Fibroblast of skin of left quadriceps (primary cell): Measurements from ENCODE around the gene CRMP1.

Source experiments
- DNase-seq, 2 experiments: peaks; one replicate each; pipeline ENCODE4 v3.0.0-alpha.2; 2013; ENCODE audit warnings: low read depth in 2 of 2

Gene CRMP1

GRCh38 chr4:5919571-5919970 lies 26.7 kb upstream of the CRMP1 start:
- no peak for DNase-seq

GRCh38 chr4:5919044-5919443 lies 26.2 kb upstream of the CRMP1 start:
- DNase-seq: no peak

- DNase-seq: no peak
Measured at GRCh38 chr4:5918331-5918985, 25.6 kb upstream of the CRMP1 start.

- DNase-seq: no peak
Measured at GRCh38 chr4:5917672-5918071, 24.8 kb upstream of the CRMP1 start.

GRCh38 chr4:5916229-5916628 lies 23.3 kb upstream of the CRMP1 start:
- DNase-seq: no peak

GRCh38 chr4:5913454-5913853 lies 20.6 kb upstream of the CRMP1 start:
- DNase-seq: no peak

GRCh38 chr4:5912614-5913019 lies 19.7 kb upstream of the CRMP1 start:
- no peak for DNase-seq

- DNase-seq: no peak
Measured at GRCh38 chr4:5908876-5909427, 16.1 kb upstream of the CRMP1 start.

- DNase-seq: no peak
Measured at GRCh38 chr4:5906191-5906590, 13.3 kb upstream of the CRMP1 start.

GRCh38 chr4:5905714-5906113 lies 12.8 kb upstream of the CRMP1 start:
- no peak for DNase-seq

GRCh38 chr4:5900844-5901243 lies 8.0 kb upstream of the CRMP1 start:
- no peak for DNase-seq

- no peak for DNase-seq
Measured at GRCh38 chr4:5899881-5900280, 7.0 kb upstream of the CRMP1 start.

- DNase-seq: no peak
Measured at GRCh38 chr4:5899396-5899795, 6.5 kb upstream of the CRMP1 start.

- no peak for DNase-seq
Measured at GRCh38 chr4:5897674-5898073, 4.8 kb upstream of the CRMP1 start.

- DNase-seq: no peak
Measured at GRCh38 chr4:5895287-5895686, 2.4 kb upstream of the CRMP1 start.

GRCh38 chr4:5894266-5894665 lies 1.4 kb upstream of the CRMP1 start:
- no peak for DNase-seq

GRCh38 chr4:5893591-5893990 lies 705 bp upstream of the CRMP1 start:
- no peak for DNase-seq

- no peak for DNase-seq
Measured at GRCh38 chr4:5892323-5893003, 423 bp downstream of the CRMP1 start.

GRCh38 chr4:5891563-5892322 lies 1.1 kb downstream of the CRMP1 start:
- no peak for DNase-seq

GRCh38 chr4:5890063-5890727 lies 2.7 kb downstream of the CRMP1 start:
- DNase-seq: no peak

- no peak for DNase-seq
Measured at GRCh38 chr4:5889002-5889696, 3.7 kb downstream of the CRMP1 start.
